Measurements from ENCODE around the gene DUSP15. TPM values are rescaled to one million over a fixed set of nuclear protein-coding genes. Genes with fewer than 3 reads are reported as not detected.

DUSP15 gene
- total RNA-seq, 1 experiment from 2014 or later, result not detected

DNA sequence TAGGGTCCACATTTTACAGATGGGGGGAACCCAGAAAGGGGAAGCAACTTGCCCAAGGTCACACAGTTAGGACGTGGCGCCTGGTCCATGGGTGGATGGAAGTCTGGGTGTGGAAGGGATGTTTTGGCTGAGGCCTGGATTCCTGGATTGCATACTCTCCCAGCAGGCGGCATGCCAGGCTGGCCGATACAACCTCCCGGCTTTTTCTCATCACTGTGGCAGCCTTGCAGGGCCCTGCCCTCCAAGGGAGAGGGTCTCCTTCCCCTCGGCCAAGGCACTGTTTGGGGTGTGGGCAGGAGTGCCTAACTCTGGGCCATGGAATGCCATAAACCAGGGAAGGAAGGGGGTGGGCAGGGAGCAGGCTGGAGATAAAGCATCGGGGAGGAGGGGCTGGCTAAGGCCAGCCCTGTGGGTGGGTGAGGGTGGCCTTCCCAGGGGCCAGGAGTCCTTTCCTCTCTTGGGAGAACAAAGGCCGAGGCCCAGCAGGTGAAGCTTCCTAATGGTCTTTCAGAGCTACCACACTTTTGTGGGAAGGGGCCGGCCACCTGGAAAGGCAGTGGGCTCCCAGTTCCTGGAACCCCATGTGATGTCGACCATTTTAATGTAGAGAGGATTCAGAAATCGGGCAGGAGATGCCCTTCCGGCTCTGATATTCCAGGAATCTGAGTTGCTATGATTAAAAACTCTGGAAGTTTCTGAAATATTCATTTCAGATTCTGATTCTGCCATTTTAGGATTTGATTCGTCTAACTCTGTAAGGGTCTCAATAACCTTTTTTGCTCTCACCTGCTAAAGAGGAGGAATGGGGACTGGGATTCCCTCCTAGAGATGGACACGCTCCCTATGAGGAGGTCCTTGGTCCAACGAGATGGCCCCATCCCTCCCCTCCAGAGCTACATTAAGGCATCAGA is 29.2 kb downstream of the DUSP15 start:
- Histone ChIP-seq H3K4me2 (no peak overlapping the region), H3K4me3 (no peak overlapping the region), H3K9me3 (ENCODE audit: insufficient read depth, low read depth) (no peaks in the 10 kb centered on the region), H3K27ac (no peak overlapping the region), H4K20me1 (ENCODE audit: insufficient read depth) (no peaks in the 10 kb centered on the region), H3K4me1 (replicated peaks; ENCODE audit: insufficient read depth) (peaks cover 13% of the 10 kb centered on the region), H2AFZ (no peak overlapping the region), H3F3A (ENCODE audit: insufficient read depth, low read depth) (0 out of 2 replicates have a peak, but pooled peaks cover 6% of the 10 kb centered on the region), H3K27me3 (ENCODE audit: insufficient read depth, low read depth) (no peaks in the 10 kb centered on the region), H3K79me2 (ENCODE audit: low read depth) (no peaks in the 10 kb centered on the region), H3K36me3 (ENCODE audit: low read depth) (no peaks in the 10 kb centered on the region), H3K9me2 (ENCODE audit: insufficient read depth) (no peaks in the 10 kb centered on the region)
- ChIA-PET CTCF (no interaction called here), POLR2A (ENCODE audit: unreplicated experiment) (no interaction called here)
- no peak for DNase-seq
- BruUV-seq (replicated peaks), result TSS peak; percentile 82
- intact Hi-C loops (cut with micrococcal nuclease; ENCODE audit: unreplicated experiment), result loop anchor here (5.0 kb wide), 1 partner anchor 114 kb away; no protein-coding TSS in a partner anchor
- no peak for TF ChIP-seq EZH2 (IDR thresholded peaks at IDR 0.05; ENCODE audit: low read depth)
- TF ChIP-seq, protein P1, sequence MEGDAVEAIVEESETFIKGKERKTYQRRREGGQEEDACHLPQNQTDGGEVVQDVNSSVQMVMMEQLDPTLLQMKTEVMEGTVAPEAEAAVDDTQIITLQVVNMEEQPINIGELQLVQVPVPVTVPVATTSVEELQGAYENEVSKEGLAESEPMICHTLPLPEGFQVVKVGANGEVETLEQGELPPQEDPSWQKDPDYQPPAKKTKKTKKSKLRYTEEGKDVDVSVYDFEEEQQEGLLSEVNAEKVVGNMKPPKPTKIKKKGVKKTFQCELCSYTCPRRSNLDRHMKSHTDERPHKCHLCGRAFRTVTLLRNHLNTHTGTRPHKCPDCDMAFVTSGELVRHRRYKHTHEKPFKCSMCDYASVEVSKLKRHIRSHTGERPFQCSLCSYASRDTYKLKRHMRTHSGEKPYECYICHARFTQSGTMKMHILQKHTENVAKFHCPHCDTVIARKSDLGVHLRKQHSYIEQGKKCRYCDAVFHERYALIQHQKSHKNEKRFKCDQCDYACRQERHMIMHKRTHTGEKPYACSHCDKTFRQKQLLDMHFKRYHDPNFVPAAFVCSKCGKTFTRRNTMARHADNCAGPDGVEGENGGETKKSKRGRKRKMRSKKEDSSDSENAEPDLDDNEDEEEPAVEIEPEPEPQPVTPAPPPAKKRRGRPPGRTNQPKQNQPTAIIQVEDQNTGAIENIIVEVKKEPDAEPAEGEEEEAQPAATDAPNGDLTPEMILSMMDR (conservative IDR thresholded peaks at IDR 0.05), result no peak

DNA sequence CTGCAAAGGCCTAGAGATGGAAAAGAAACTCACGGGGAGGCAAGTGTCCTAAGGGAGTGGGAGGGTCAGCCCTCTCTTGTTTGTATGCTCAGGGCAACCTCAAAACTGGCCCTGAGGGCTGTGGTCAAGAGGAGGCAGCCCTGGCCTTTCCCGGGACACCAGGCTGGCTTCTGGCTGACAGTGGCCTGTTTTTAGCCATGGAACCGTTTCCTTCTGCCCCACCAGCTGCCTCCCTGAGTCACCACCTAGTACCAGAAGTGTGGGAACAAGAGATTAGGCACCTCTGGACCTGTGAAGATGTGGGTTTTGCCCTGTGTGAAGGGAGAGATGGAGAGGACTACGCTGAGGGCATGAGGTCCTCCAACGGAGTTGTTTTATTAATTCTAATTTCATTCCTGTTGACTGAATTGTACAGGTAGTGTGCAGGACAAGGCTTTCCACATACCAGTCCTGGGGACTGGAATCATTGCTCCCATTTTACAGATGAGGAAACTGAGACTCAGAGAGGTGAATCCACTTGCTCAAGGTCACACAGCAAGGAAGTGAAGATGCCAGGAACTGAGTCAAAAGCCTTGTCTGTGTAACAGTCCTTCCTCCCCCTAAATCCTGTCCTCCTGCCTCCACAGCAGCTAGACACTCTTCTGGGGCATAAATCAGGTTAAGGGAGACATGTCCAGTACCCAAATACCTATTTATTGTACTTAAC is 30.4 kb downstream of the DUSP15 start:
- no peak overlapping the region for H3K4me2 ChIP-seq
- no peaks in the 10 kb centered on the region for H3K9me3 ChIP-seq (ENCODE audit: insufficient read depth, low read depth)
- H3K27ac ChIP-seq, result no peak overlapping the region
- H4K20me1 ChIP-seq (ENCODE audit: insufficient read depth), result no peaks in the 10 kb centered on the region
- no peak overlapping the region for H3K4me3 ChIP-seq
- POLR2A ChIA-PET (ENCODE audit: unreplicated experiment), result no interaction called here
- H2AFZ ChIP-seq, result no peak overlapping the region
- no peaks in the 10 kb centered on the region for H3K9me2 ChIP-seq (ENCODE audit: insufficient read depth)
- CTCF ChIA-PET, result no interaction called here
- BruUV-seq (replicated peaks), result no TSS peak
- no peaks in the 10 kb centered on the region for H3K27me3 ChIP-seq (ENCODE audit: insufficient read depth, low read depth)
- peak in 1 of 2 experiments; percentile 41 for DNase-seq
- no peaks in the 10 kb centered on the region for H3K36me3 ChIP-seq (ENCODE audit: low read depth)
- no peaks in the 10 kb centered on the region for H3K79me2 ChIP-seq (ENCODE audit: low read depth)
- intact Hi-C loops (cut with micrococcal nuclease; ENCODE audit: unreplicated experiment), result loop anchor here (5.0 to 10.0 kb wide), 3 partner anchors 113 to 645 kb away; no protein-coding TSS in a partner anchor
- peaks cover 21% of the 10 kb centered on the region for H3K4me1 ChIP-seq (replicated peaks; ENCODE audit: insufficient read depth)
- no peak for TF ChIP-seq EZH2 (IDR thresholded peaks at IDR 0.05; ENCODE audit: low read depth)
- TF ChIP-seq, protein P1 (conservative IDR thresholded peaks at IDR 0.05), result no peak
- peaks cover 13% of the 10 kb centered on the region; the same call in 1 of the 2 replicates for H3F3A ChIP-seq (ENCODE audit: insufficient read depth, low read depth)

DNA sequence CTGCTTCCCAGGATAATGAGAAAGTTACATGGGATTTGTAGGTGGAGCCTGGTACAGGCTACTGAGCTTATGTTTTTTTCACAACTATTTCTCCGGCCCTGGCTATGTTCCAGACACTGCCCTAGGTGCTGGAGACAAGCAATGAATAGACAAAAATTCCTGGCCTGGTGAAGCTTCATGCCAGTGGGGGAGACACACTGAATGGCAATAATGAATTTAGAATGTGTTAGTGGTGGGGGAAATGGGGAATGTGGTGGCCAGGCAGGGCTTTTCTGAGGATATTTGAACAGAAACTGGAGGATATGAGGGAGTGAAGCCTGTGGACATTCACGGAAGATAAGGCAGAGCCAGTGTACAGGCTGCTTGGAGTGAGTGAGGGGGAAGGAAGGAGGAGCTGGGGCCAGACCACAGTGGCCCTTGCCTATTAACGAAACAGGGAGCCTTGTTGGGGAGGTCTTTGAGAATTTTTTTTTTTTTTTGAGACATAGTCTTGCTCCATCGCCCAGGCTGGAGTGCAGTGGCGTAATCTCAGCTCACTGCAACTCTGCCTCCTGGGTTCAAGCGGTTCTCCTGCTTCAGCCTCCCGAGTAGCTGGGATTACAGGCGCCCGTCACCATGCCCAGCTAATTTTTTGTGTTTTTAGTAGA is 31.6 kb downstream of the DUSP15 start:
- no peak overlapping the region for H3K27ac ChIP-seq
- DNase-seq, result peak in 1 of 2 experiments; percentile 57
- H3K4me3 ChIP-seq, result no peak overlapping the region
- POLR2A ChIA-PET (ENCODE audit: unreplicated experiment), result no interaction called here
- H3K27me3 ChIP-seq (ENCODE audit: insufficient read depth, low read depth), result no peaks in the 10 kb centered on the region
- H3K4me1 ChIP-seq (replicated peaks; ENCODE audit: insufficient read depth), result peaks cover 21% of the 10 kb centered on the region
- H3K9me2 ChIP-seq (ENCODE audit: insufficient read depth), result no peaks in the 10 kb centered on the region
- H3F3A ChIP-seq (ENCODE audit: insufficient read depth, low read depth), result peaks cover 13% of the 10 kb centered on the region; the same call in 1 of the 2 replicates
- no peaks in the 10 kb centered on the region for H3K36me3 ChIP-seq (ENCODE audit: low read depth)
- TF ChIP-seq EZH2 (IDR thresholded peaks at IDR 0.05; ENCODE audit: low read depth), result no peak
- TF ChIP-seq, protein P1 (conservative IDR thresholded peaks at IDR 0.05), result no peak
- H3K9me3 ChIP-seq (ENCODE audit: insufficient read depth, low read depth), result no peaks in the 10 kb centered on the region
- H4K20me1 ChIP-seq (ENCODE audit: insufficient read depth), result no peaks in the 10 kb centered on the region
- H3K79me2 ChIP-seq (ENCODE audit: low read depth), result no peaks in the 10 kb centered on the region
- H3K4me2 ChIP-seq, result no peak overlapping the region
- BruUV-seq (replicated peaks), result no TSS peak
- CTCF ChIA-PET, result interaction anchor here (0.7 to 1.0 kb wide), 5 partner anchors 13 to 226 kb away, joined by 3 to 4 read pairs (median 3); partner anchors contain the start of gene PDRG1
- H2AFZ ChIP-seq, result no peak overlapping the region
- intact Hi-C loops (cut with micrococcal nuclease; ENCODE audit: unreplicated experiment), result loop anchor here (5.0 to 10.0 kb wide), 2 partner anchors 271 to 646 kb away; no protein-coding TSS in a partner anchor

Measured in PC-9 (cell line).